Right ventricle myocardium superior (tissue), 1 donor: ENCODE data around the gene MRGPRE. TPM values are rescaled to one million over a fixed set of nuclear protein-coding genes. Genes with fewer than 3 reads are reported as not detected.

Experiments
- ATAC-seq: fragments of 200-7000 bp; cut with Tn5 transposase; one replicate; pipeline ENCODE4 v1.9.1; 2020; ENCODE audit warnings: mild to moderate bottlenecking; ENCODE audit not compliant: poor library complexity
- DNase-seq: peaks from one replicate; pipeline ENCODE4 v3.0.0-alpha.2; 2020
- intact Hi-C: fragments of 100-400 bp; cut with DNase I; formaldehyde crosslinking; loops from one replicate; pipeline ENCODE4 v1.11.2; 2022
- total RNA-seq: library from RNA; stranded (reverse); fragmentation: NEBNext Ultra II Directional; extraction: Animal tissue kit (Norgen Biotek cat#: 25700); gene quantifications from one replicate; pipeline ENCODE4 v1.2.1, GENCODE V29; 2021
- donor health status: DM: no; HTN: yes; CAD: no; lungs with severe emphysema.

The MRGPRE gene
- total RNA-seq, 1 donor from 2014 or later = 0.16 TPM

GRCh38 chr11:3189886-3190583, 42.2 kb downstream of the MRGPRE start:
- intact Hi-C loops = no loop called here
- no peak for DNase-seq

GRCh38 chr11:3189196-3189843, 42.9 kb downstream of the MRGPRE start:
- intact Hi-C loops = no loop called here
- DNase-seq (no peak), ATAC-seq (no peak)

More at GRCh38 chr11:3189886-3190583, 42.2 kb downstream of the MRGPRE start:
- no peak for ATAC-seq

GRCh38 chr11:3188496-3189195, 43.6 kb downstream of the MRGPRE start:
- no peak for DNase-seq
- intact Hi-C loops = no loop called here
- ATAC-seq = no peak

- intact Hi-C loops = no loop called here
- no peak for ATAC-seq
- DNase-seq = no peak
These were observed 45.9 kb downstream of the MRGPRE start for GRCh38 chr11:3186166-3186953.

- no peak for ATAC-seq
- intact Hi-C loops = no loop called here
These were observed 47.4 kb downstream of the MRGPRE start for GRCh38 chr11:3184732-3185347.

GRCh38 chr11:3183523-3183922, 48.7 kb downstream of the MRGPRE start:
- intact Hi-C loops = no loop called here
- peak; percentile 22 for DNase-seq
- ATAC-seq = no peak

More at GRCh38 chr11:3184732-3185347, 47.4 kb downstream of the MRGPRE start:
- peak; percentile 35 for DNase-seq

GRCh38 chr11:3182462-3182852, 49.8 kb downstream of the MRGPRE start:
- DNase-seq (peak; percentile 23), ATAC-seq (no peak)
- intact Hi-C loops = no loop called here

GRCh38 chr11:3181725-3182461, 50.3 kb downstream of the MRGPRE start:
- peak; percentile 20 for DNase-seq
- intact Hi-C loops = no loop called here
- ATAC-seq = no peak

- peak; percentile 13 for DNase-seq
- intact Hi-C loops = no loop called here
- ATAC-seq = no peak
These were observed 51.3 kb downstream of the MRGPRE start for GRCh38 chr11:3180869-3181268.

GRCh38 chr11:3178349-3178748, 53.9 kb downstream of the MRGPRE start:
- no peak for ATAC-seq
- intact Hi-C loops = no loop called here

GRCh38 chr11:3177931-3178330, 54.3 kb downstream of the MRGPRE start:
- DNase-seq = no peak
- intact Hi-C loops = no loop called here
- ATAC-seq = no peak

More at GRCh38 chr11:3178349-3178748, 53.9 kb downstream of the MRGPRE start:
- no peak for DNase-seq

Other genes with a start within 250 kb of the MRGPRE start
- 154 TPM for gene NAP1L4, start 240.1 kb downstream of the MRGPRE start, total RNA-seq
- gene CARS1, start 175.0 kb downstream of the MRGPRE start, total RNA-seq = 12.8 TPM
- gene OSBPL5, start 67.1 kb downstream of the MRGPRE start, total RNA-seq = 15.3 TPM
- gene MRGPRG, start 13.6 kb downstream of the MRGPRE start, total RNA-seq = not detected
- 8.7 TPM for gene ZNF195, start 146.7 kb upstream of the MRGPRE start, total RNA-seq